Heart left ventricle (tissue), 16 donors: ENCODE data around the gene CHN2. TPM values are rescaled to one million over a fixed set of nuclear protein-coding genes. Genes with fewer than 3 reads are reported as not detected.

Source experiments
- ATAC-seq, 4 donors: fragments of 200-7000 bp; cut with Tn5 transposase; one replicate each; pipeline ENCODE4 v1.9.1; 2020 to 2022; ENCODE audit warnings: moderate library complexity in 4 of 4, mild to moderate bottlenecking in 3 of 4, moderate number of reproducible peaks in 1 of 4
- DNase-seq, 5 donors: peaks; one replicate each; pipeline ENCODE4 v3.0.0-alpha.2; 2020
- H3K27ac ChIP-seq, 12 donors: fragments of 200-600 bp; sonication (generic) in 4 of 12; one replicate each; pipeline versions ENCODE4 v1.5.0 to v1.8.0; 2016 to 2022; ENCODE audit warnings: mild to moderate bottlenecking in 2 of 12
- H3K27me3 ChIP-seq, 9 donors: fragments of 200-600 bp; sonication (generic) in 2 of 9; one replicate each; pipeline versions ENCODE4 v1.5.1 to v1.8.0; 2016 to 2022; ENCODE audit warnings: mild to moderate bottlenecking in 3 of 9
- H3K36me3 ChIP-seq, 9 donors: fragments of 200-600 bp; sonication (generic) in 2 of 9; one replicate each; pipeline versions ENCODE4 v1.5.0 to v1.8.0; 2018 to 2022; ENCODE audit warnings: mild to moderate bottlenecking in 2 of 9
- H3K4me1 ChIP-seq, 12 donors: fragments of 200-600 bp; sonication (generic) in 4 of 12; one replicate each; pipeline versions ENCODE4 v1.5.0 to v1.8.0; 2016 to 2022; ENCODE audit warnings: mild to moderate bottlenecking in 3 of 12
- H3K4me3 ChIP-seq, 12 donors: fragments of 200-600 bp; sonication (generic) in 4 of 12; one replicate each; pipeline versions ENCODE4 v1.5.0 to v1.8.0; 2017 to 2022; ENCODE audit warnings: mild to moderate bottlenecking in 9 of 12, moderate library complexity in 4 of 12
- H3K9me3 ChIP-seq, 12 donors: fragments of 200-600 bp; sonication (generic) in 4 of 12; one replicate each; pipeline versions ENCODE4 v1.5.0 to v1.8.0; 2016 to 2022; ENCODE audit warnings: mild to moderate bottlenecking in 1 of 12
- CTCF ChIP-seq, 12 donors: fragments of 200-600 bp; sonication (generic) in 4 of 12; IDR thresholded peaks; one replicate each; pipeline versions ENCODE4 v1.5.0 to v1.8.0; 2018 to 2022; ENCODE audit warnings: antibody characterized with exemption in 12 of 12, mild to moderate bottlenecking in 5 of 12
- POLR2A ChIP-seq, 2 donors: fragments of 450-650 bp; IDR thresholded peaks; one replicate each; pipeline ENCODE4 v1.6.1; 2017; ENCODE audit warnings: antibody characterized with exemption in 2 of 2, mild to moderate bottlenecking in 2 of 2, moderate library complexity in 2 of 2
- WGBS, 4 donors: extraction: QIAGEN DNeasy Blood & Tissue Kit in 2 of 4; methylation state at CpG; one replicate each; pipeline versions ENCODE4 v1.1.5 to v1.1.7; 2013 to 2018; 5-methylcytosine and 5-hydroxymethylcytosine counted together
- intact Hi-C, 10 donors: fragments of 100-400 bp; cut with DNase I; formaldehyde crosslinking; loops; one replicate each; pipeline versions ENCODE4 v1.11.1 to v1.14.2; 2022
- polyA plus RNA-seq, 2 donors: library from polyadenylated mRNA; stranded (reverse); fragments of 200-250 nt; gene quantifications; one replicate each; pipeline ENCODE4 v1.2.3, GENCODE V29; 2013
- total RNA-seq, 9 donors: library from RNA; depleted of rRNA in 2 of 9; stranded (reverse); fragments of >200 nt in 2 of 9; fragmentation: NEBNext Ultra II Directional in 3 of 9; extraction: Animal tissue kit (Norgen Biotek cat#: 25700) in 3 of 9; gene quantifications; one replicate each; pipeline versions ENCODE4 v1.1.0 to v1.2.4, GENCODE V29; 2016 to 2023
- donor health status: ischemic (EF 13 %, LVEDD 7.1; RV severe dilation, severe dysfunction).
- donor health status: healthy with polysubstance abuse.
- donor health status: DM: no; HTN: yes; CAD: no.
- donor health status: DM: no; HTN: no; CAD: no.
- donor health status: ischemic (EF 25% LVEDD 6.9; RV normal size, moderate dysfunction).
- donor health status: ischemic (EF 25% LVEDD 5.7; RV mildly dilated, moderate dysfunction).
- donor health status: healthy.
- donor health status: DM: yes; HTN: yes; CAD: no.
- donor health status: ischemic (EF 35%, LVEDD 5.7; RV mildly dilated, moderate dysfunction).
- donor health status: nonischemic (EF 11% LVEDD 7.7; RV severe dilation, severe dysfunction).
- donor health status: DM: yes; HTN: yes; CAD: no.
- donor health status: PGD.
- donor health status: ischemic (EF 29% LVEDD 5.4; RV normal size, mild dysfunction).
- donor health status: nonischemic (EF 23%, LVEDD 6.1; RV moderate dilation, normal function).

The CHN2 gene
- total and polyA plus RNA-seq, 11 donors = 11.2 to 54.4 (median 33.6) TPM

GRCh38 chr7:29276199-29276598, 81.6 kb downstream of the CHN2 start:
- no peaks in the 10 kb centered on the region for H3K36me3 ChIP-seq
- WGBS, 4 donors = 50 to 64% (median 57%) methylated on average over 2 of the region's 2 CpGs
- no peak overlapping the region for H3K4me3 ChIP-seq
- H3K9me3 ChIP-seq = no peaks in the 10 kb centered on the region
- no peak for DNase-seq
- no peak overlapping the region for H3K27ac ChIP-seq
- TF ChIP-seq POLR2A (IDR thresholded peaks at IDR 0.05) (no peak), CTCF (IDR thresholded peaks at IDR 0.05) (no peak)
- peaks cover 0 to 16% (median 2%) of the 10 kb centered on the region in 12 donors for H3K4me1 ChIP-seq
- ATAC-seq = no peak
- intact Hi-C loops = no loop called here
- H3K27me3 ChIP-seq = no peaks in the 10 kb centered on the region

GRCh38 chr7:29276806-29277205, 82.2 kb downstream of the CHN2 start:
- WGBS, 4 donors = 92 to 96% (median 93%) methylated on average over 4 of the region's 4 CpGs
- TF ChIP-seq POLR2A (IDR thresholded peaks at IDR 0.05) (no peak), CTCF (IDR thresholded peaks at IDR 0.05) (no peak)
- Histone ChIP-seq H3K4me3 (no peak overlapping the region), H3K27ac (no peak overlapping the region), H3K36me3 (no peaks in the 10 kb centered on the region), H3K27me3 (no peaks in the 10 kb centered on the region), H3K4me1 (peaks cover 0 to 21% (median 3%) of the 10 kb centered on the region in 12 donors), H3K9me3 (no peaks in the 10 kb centered on the region)
- intact Hi-C loops = no loop called here
- no peak for ATAC-seq
- DNase-seq = no peak

- H3K27me3 ChIP-seq = no peaks in the 10 kb centered on the region
- TF ChIP-seq CTCF (IDR thresholded peaks at IDR 0.05) (no peak), POLR2A (IDR thresholded peaks at IDR 0.05) (no peak)
- ATAC-seq = no peak
- 90 to 98% (median 95%) methylated on average over 6 of the region's 6 CpGs for WGBS, 4 donors
- intact Hi-C loops = no loop called here
- peaks cover 0 to 27% (median 4%) of the 10 kb centered on the region in 12 donors for H3K4me1 ChIP-seq
- no peak for DNase-seq
- H3K9me3 ChIP-seq = no peaks in the 10 kb centered on the region
- no peak overlapping the region for H3K27ac ChIP-seq
- no peak overlapping the region for H3K4me3 ChIP-seq
- H3K36me3 ChIP-seq = no peaks in the 10 kb centered on the region
Observed at GRCh38 chr7:29277436-29278215, 83.1 kb downstream of the CHN2 start.

- DNase-seq (no peak), ATAC-seq (no peak)
- Histone ChIP-seq H3K27me3 (no peaks in the 10 kb centered on the region), H3K36me3 (no peaks in the 10 kb centered on the region), H3K4me3 (no peak overlapping the region), H3K9me3 (no peaks in the 10 kb centered on the region), H3K4me1 (peaks cover 0 to 32% (median 4%) of the 10 kb centered on the region in 12 donors), H3K27ac (no peak overlapping the region)
- intact Hi-C loops = no loop called here
- TF ChIP-seq POLR2A (IDR thresholded peaks at IDR 0.05) = no peak
- TF ChIP-seq CTCF (IDR thresholded peaks at IDR 0.05) = no peak
- WGBS, 4 donors = 58 to 71% (median 66%) methylated on average over 9 of the region's 9 CpGs
Observed at GRCh38 chr7:29278337-29279069, 83.9 kb downstream of the CHN2 start.
